Epithelial cell of esophagus (primary cell): ENCODE measurements around the gene TSHZ2.
"Not testable (repeated sequence)": the region's sequence is repeated elsewhere in the genome, so short reads cannot be mapped to it uniquely, and the experiment has no call there.

ENCODE experiments used
- DNase-seq: peaks from one replicate; pipeline ENCODE4 v3.0.0; 2010; ENCODE audit warnings: low read depth
- H3K4me3 ChIP-seq: 2 replicates; pipeline ENCODE4 v1.5.1; 2011; ENCODE audit warnings: mild to moderate bottlenecking, low read length, control low read depth
- TF ChIP-seq, protein P1 (sequence below): IDR thresholded peaks from 2 replicates; pipeline ENCODE4 v1.5.1; 2011; ENCODE audit warnings: low read depth, mild to moderate bottlenecking, low read length, control low read depth, inconsistent platforms; ENCODE audit not compliant: insufficient read depth; ENCODE audit errors: missing control alignments

The TSHZ2 gene

DNA sequence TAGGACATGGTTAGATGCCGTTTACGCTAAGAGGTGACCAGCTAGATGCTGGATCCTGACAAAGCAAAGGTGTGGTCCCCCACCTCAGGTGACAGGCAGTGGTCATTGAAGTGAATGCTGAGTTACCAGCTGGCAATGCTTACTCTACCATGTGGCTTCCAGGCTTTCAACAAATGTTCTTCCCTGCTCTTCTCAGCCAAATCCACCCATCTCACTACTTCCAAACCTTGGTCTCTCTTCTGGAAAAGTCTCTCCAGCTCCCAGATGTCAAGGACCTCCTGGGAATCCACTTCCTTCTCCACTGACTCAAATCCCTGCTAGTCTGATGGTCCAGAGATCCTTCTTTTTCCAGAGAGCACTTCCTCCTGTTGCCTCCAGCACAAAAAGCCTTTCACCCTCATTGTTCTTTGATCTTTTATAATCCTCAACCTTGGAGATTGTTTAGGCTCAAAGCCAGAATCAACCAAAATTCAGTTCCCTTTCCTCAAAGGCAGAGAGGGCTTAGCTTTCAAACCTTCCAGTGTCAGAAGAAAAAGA, 393.4 kb downstream of the TSHZ2 start:
- TF ChIP-seq, protein P1, sequence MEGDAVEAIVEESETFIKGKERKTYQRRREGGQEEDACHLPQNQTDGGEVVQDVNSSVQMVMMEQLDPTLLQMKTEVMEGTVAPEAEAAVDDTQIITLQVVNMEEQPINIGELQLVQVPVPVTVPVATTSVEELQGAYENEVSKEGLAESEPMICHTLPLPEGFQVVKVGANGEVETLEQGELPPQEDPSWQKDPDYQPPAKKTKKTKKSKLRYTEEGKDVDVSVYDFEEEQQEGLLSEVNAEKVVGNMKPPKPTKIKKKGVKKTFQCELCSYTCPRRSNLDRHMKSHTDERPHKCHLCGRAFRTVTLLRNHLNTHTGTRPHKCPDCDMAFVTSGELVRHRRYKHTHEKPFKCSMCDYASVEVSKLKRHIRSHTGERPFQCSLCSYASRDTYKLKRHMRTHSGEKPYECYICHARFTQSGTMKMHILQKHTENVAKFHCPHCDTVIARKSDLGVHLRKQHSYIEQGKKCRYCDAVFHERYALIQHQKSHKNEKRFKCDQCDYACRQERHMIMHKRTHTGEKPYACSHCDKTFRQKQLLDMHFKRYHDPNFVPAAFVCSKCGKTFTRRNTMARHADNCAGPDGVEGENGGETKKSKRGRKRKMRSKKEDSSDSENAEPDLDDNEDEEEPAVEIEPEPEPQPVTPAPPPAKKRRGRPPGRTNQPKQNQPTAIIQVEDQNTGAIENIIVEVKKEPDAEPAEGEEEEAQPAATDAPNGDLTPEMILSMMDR = no peak
- no peak overlapping the region for H3K4me3 ChIP-seq
- DNase-seq = no peak

DNA sequence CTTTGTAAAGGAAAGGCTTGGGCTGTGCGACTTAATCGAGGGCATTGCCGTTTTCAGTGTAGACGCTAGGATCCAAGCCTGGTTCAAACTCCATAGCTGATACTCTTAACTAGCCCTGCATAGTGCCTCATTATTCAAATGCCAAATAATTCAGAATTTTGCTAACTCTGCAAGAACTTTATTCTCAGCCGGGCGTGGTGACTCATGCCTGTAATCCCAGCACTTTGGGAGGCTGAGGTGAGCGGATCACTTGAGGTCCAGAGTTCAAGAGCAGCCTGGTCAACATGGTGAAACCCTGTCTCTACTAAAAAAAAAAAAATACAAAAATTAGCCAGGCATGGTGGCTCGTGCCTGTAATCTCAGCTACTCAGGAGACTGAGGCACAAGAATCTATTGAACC, 394.8 kb downstream of the TSHZ2 start:
- H3K4me3 ChIP-seq = not testable (repeated sequence)

DNA sequence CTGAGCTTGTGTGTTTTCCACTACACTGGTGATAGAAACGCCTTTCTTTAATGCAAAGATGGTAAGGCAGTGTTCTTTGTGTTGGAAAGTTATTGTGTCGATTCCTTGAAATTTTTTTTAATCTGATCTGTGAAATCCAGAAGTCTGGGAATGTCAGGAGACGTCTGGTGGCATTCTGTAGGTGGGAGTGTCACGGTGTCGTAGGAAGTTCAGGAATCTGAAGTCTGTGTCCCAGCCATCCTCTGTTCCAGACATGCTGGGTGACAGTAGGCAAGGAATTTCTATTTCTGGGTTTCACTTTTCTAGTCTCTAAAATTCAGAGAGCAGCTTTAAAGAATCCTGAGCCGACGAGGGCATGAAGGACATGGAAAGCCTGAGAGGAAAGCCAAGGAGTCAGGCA, 397.7 kb downstream of the TSHZ2 start:
- TF ChIP-seq, protein P1 = no peak
- DNase-seq = no peak
- H3K4me3 ChIP-seq = no peak overlapping the region

More for the DNA sequence above, 394.8 kb downstream of the TSHZ2 start:
- DNase-seq = not testable (repeated sequence)

DNA sequence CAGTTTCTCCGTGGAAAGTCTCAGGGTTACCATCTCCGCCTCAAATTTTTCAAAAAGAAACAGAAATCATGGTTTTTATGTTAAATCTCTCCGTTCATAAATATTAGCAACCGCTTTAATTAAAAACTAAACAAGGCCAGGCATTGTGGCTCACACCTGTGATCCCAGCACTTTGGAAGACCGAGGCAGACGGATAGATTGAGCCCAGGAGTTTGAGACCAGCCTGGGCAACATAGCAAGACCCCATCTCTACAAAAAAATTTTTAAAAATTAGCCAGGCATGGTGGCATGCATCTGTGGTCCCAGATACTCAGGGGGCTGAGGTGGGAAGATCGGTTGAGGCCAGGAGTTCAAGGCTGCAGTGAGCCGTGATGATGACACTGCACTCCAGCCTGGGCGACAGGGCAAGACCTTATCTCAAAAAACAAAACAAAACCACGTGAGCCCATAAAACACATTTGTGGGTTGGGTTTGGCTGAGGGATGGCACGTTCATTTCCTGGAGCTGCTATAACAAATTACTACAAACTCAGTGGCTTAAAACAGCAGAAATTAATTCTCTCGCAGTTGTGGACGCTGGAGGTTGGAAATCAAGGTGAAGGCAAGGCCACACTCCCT, 398.3 kb downstream of the TSHZ2 start:
- H3K4me3 ChIP-seq = no peak overlapping the region
- TF ChIP-seq, protein P1 = no peak
- DNase-seq = no peak

DNA sequence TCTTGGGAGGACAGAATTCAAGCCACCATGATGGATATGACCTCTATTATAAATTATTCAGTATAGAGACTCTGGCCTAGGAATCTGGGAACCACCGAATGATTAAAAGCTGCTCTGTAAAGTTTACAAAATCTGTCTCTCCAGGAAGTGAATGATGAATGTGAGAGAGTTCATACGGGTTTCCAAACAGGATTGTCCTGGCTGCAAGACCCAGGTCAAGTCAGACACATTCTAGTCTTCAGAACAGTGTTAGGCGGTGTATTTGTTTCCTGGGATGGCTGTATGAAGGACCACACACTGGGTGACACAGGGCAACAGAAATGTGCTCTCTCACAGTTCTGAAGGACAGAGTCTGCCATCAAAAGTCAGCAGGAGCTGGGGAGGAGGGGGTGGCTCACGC, 399.1 kb downstream of the TSHZ2 start:
- TF ChIP-seq, protein P1 = no peak
- no peak for DNase-seq

DNA sequence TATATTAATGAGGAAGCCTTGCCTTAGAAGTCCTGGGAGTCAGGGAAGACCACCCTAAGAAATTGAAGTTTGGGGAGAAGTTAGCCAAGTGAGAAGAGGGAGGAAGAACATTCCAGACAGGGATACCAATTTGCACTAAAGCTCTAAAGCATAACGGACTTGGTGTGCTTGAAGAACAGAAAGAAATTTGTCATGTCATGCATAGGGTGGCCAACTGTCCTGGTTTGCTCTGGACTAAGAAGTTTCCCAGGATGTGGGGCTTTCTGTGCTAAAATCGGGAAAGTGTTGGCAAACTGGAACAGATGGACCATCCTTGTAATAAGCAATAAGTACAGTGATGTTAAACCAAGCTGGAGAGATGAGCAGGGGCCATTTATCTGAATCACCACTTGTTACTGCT, 403.9 kb downstream of the TSHZ2 start:
- TF ChIP-seq, protein P1 = no peak
- no peak overlapping the region for H3K4me3 ChIP-seq
- DNase-seq = no peak

More for the DNA sequence above, 399.1 kb downstream of the TSHZ2 start:
- no peak overlapping the region for H3K4me3 ChIP-seq

DNA sequence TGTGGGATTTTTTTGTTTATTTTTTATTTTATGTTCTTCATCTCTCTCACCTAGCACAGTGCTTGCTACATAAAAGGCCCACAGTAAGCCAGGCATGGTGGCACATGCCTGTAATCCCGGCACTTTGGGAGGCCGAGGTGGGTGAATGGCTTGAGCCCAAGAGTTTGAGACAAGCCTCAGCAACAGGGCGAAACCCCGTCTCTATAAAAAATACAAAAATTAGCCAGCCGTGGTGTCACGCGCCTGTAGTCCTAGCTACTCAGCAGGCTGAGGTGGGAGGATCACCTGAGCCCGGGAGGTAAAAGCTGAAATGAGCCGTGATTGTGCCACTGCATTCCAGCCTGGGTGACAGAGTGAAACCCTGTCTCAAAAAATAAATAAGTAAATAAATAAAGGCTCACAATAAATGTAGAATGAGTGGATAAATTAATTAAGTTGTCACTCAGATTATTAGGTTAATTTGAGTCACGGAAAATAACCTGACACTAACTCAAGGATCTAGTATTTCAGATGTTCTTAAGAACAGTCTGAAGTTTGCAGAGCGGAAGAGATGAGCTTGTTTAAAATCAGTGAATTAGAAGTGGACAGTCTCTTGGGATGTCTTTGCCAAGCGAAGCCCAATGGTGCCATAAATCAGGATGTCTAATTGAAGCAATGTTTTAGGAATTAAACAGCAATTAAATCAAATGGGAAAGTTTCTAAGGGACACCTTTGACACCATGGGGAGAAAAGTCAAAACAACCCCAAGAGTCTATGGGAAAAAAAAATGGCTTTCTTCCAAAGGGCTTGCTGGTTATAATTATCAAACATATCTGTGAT, 407.1 kb downstream of the TSHZ2 start:
- TF ChIP-seq, protein P1 = no peak
- H3K4me3 ChIP-seq = no peak overlapping the region
- DNase-seq = no peak
